ENCODE results near the gene EFCAB5. TPM values are rescaled to one million over a fixed set of nuclear protein-coding genes. Genes with fewer than 3 reads are reported as not detected.

EFCAB5 gene
- total RNA-seq, 1 donor from 2014 or later, result not detected

- H3K4me1 ChIP-seq, result no peaks in the 10 kb centered on the region
- H3K27me3 ChIP-seq (ENCODE audit: low read depth), result no peaks in the 10 kb centered on the region
- no peaks in the 10 kb centered on the region for H3K9me3 ChIP-seq (replicated peaks)
- H3K27ac ChIP-seq (replicated peaks), result no peak overlapping the region
- no peaks in the 10 kb centered on the region for H3K36me3 ChIP-seq
- no peak overlapping the region for H3K4me3 ChIP-seq
- no peak for TF ChIP-seq CTCF (IDR thresholded peaks at IDR 0.05; ENCODE audit: borderline replicate concordance)
- DNase-seq, result no peak
- intact Hi-C loops (cut with micrococcal nuclease), result no loop called here
Observed at GRCh38 chr17:29977836-29978235, 36.4 kb downstream of the EFCAB5 start.

- no peaks in the 10 kb centered on the region for H3K27me3 ChIP-seq (ENCODE audit: low read depth)
- peaks cover 3% of the 10 kb centered on the region for H3K9me3 ChIP-seq (replicated peaks)
- H3K27ac ChIP-seq (replicated peaks), result no peak overlapping the region
- H3K36me3 ChIP-seq, result no peaks in the 10 kb centered on the region
- intact Hi-C loops (cut with micrococcal nuclease), result no loop called here
- no peak for TF ChIP-seq CTCF (IDR thresholded peaks at IDR 0.05; ENCODE audit: borderline replicate concordance)
- H3K4me3 ChIP-seq, result no peak overlapping the region
- no peak for DNase-seq
- no peaks in the 10 kb centered on the region for H3K4me1 ChIP-seq
Observed at GRCh38 chr17:29980261-29980660, 38.8 kb downstream of the EFCAB5 start.

GRCh38 chr17:29982991-29983653 is 41.7 kb downstream of the EFCAB5 start:
- no peaks in the 10 kb centered on the region for H3K4me1 ChIP-seq
- no peak overlapping the region for H3K27ac ChIP-seq (replicated peaks)
- no peak overlapping the region for H3K4me3 ChIP-seq
- no peak for TF ChIP-seq CTCF (IDR thresholded peaks at IDR 0.05; ENCODE audit: borderline replicate concordance)
- no peak for DNase-seq
- peaks cover 7% of the 10 kb centered on the region for H3K9me3 ChIP-seq (replicated peaks)
- intact Hi-C loops (cut with micrococcal nuclease), result no loop called here
- peaks cover 4% of the 10 kb centered on the region for H3K27me3 ChIP-seq (ENCODE audit: low read depth)
- no peaks in the 10 kb centered on the region for H3K36me3 ChIP-seq

- H3K27ac ChIP-seq (replicated peaks), result no peak overlapping the region
- peaks cover 15% of the 10 kb centered on the region for H3K9me3 ChIP-seq (replicated peaks)
- no peaks in the 10 kb centered on the region for H3K4me1 ChIP-seq
- no peak for DNase-seq
- H3K27me3 ChIP-seq (ENCODE audit: low read depth), result no peaks in the 10 kb centered on the region
- TF ChIP-seq CTCF (IDR thresholded peaks at IDR 0.05; ENCODE audit: borderline replicate concordance), result no peak
- no peak overlapping the region for H3K4me3 ChIP-seq
- intact Hi-C loops (cut with micrococcal nuclease), result no loop called here
- no peaks in the 10 kb centered on the region for H3K36me3 ChIP-seq
Observed at GRCh38 chr17:29996458-29996857, 55.0 kb downstream of the EFCAB5 start.

GRCh38 chr17:30000001-30000754 is 58.7 kb downstream of the EFCAB5 start:
- no peak overlapping the region for H3K4me3 ChIP-seq
- intact Hi-C loops (cut with micrococcal nuclease), result no loop called here
- H3K27ac ChIP-seq (replicated peaks), result no peak overlapping the region
- H3K9me3 ChIP-seq (replicated peaks), result no peaks in the 10 kb centered on the region
- H3K4me1 ChIP-seq, result no peaks in the 10 kb centered on the region
- TF ChIP-seq CTCF (IDR thresholded peaks at IDR 0.05; ENCODE audit: borderline replicate concordance), result no peak
- no peak for DNase-seq
- H3K27me3 ChIP-seq (ENCODE audit: low read depth), result no peaks in the 10 kb centered on the region
- H3K36me3 ChIP-seq, result no peaks in the 10 kb centered on the region

Measured in left ventricle myocardium inferior (tissue), 1 donor.